Left lung (tissue), 10 donors: ENCODE results near the gene SCUBE1. TPM values are rescaled to one million over a fixed set of nuclear protein-coding genes. Genes with fewer than 3 reads are reported as not detected.

Experiments used
- ATAC-seq: fragments of 200-7000 bp; cut with Tn5 transposase; one replicate; pipeline ENCODE4 v1.9.1; 2020; ENCODE audit warnings: moderate library complexity
- DNase-seq, 4 donors: peaks; one replicate each; pipeline ENCODE4 v3.0.0-alpha.2; 2013 to 2020
- H3K27ac ChIP-seq, 2 donors: fragments of 200-600 bp; sonication (generic) in 1 of 2; one replicate each; pipeline versions ENCODE4 v1.5.0 to v1.8.0; 2020 to 2021
- H3K27me3 ChIP-seq, 2 donors: fragments of 200-600 bp; sonication (generic) in 1 of 2; one replicate each; pipeline versions ENCODE4 v1.5.0 to v1.8.0; 2020 to 2021
- H3K36me3 ChIP-seq, 2 donors: fragments of 200-600 bp; sonication (generic) in 1 of 2; one replicate each; pipeline versions ENCODE4 v1.5.0 to v1.8.0; 2020 to 2021
- H3K4me1 ChIP-seq, 2 donors: fragments of 200-600 bp; one replicate each; pipeline ENCODE4 v1.8.0; 2021
- H3K4me3 ChIP-seq, 2 donors: fragments of 200-600 bp; sonication (generic) in 1 of 2; one replicate each; pipeline versions ENCODE4 v1.5.0 to v1.8.0; 2020 to 2021; ENCODE audit warnings: mild to moderate bottlenecking in 1 of 2
- H3K9me3 ChIP-seq, 2 donors: fragments of 200-600 bp; sonication (generic) in 1 of 2; one replicate each; pipeline versions ENCODE4 v1.5.0 to v1.8.0; 2020 to 2021
- intact Hi-C, 2 donors: fragments of 100-400 bp; cut with DNase I; formaldehyde crosslinking; loops; one replicate each; pipeline versions ENCODE4 v1.11.2 to v1.14.2; 2022
- polyA plus RNA-seq, 6 donors: library from polyadenylated mRNA; unstranded; fragments of 120-200 nt; gene quantifications; one replicate each; pipeline ENCODE4 v1.2.1, GENCODE V29; 2013; ENCODE audit not compliant: insufficient read length in 6 of 6
- total RNA-seq, 2 donors: library from RNA; stranded (reverse); fragmentation: NEBNext Ultra II Directional; extraction: Animal tissue kit (Norgen Biotek cat#: 25700); gene quantifications; one replicate each; pipeline ENCODE4 v1.2.1, GENCODE V29; 2021
- TF ChIP-seq, protein P1 (sequence below), 2 donors: fragments of 200-600 bp; sonication (generic) in 1 of 2; IDR thresholded peaks; one replicate each; pipeline versions ENCODE4 v1.5.0 to v1.8.0; 2021; ENCODE audit warnings: antibody characterized with exemption in 2 of 2
- donor health status: DM: no; HTN: yes; CAD: no.
- donor health status: DM: no; HTN: no; CAD: no.

The SCUBE1 gene
- total and polyA plus RNA-seq, 8 donors = 1.1 to 5.0 (median 2.0) TPM

DNA sequence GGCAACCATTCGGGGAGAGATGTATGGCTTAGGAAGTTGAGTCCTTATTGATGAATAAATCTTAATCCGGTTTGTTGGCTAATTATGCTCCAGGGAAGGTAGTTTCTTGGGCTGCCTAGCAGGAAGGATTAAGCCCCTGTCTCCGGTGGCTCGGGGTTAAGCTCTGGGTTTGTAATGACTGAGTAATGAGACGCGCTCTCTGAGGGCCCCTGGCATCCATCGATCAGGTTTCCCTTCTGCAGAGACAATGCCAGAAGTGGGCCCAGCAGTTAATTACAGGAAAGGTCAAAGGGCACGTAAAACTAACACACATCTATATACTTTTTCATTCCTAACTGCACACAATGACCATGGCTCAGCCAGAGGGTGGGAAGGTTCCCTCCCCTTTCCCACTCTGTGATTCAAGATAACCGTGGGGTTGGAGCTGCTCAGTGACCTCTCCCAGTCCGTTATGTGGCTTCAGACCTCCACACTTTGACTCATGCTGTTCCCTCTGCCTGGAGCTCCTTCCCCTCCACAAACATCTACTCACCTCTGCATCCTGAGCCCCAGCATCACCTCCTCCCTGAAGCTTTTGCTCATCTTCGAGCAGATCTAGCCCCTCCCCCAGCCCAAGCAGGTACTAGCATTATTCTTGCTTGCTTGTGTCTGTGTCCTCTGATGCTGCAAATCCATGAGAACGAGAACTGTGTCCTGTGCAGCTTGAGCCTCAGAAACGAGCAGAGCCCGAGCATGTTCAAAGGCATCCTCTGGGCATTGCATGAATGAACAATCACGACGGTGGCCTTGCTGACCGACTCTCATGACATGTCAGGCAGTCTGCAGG is 16.6 kb downstream of the SCUBE1 start:
- intact Hi-C loops = no loop called here

DNA sequence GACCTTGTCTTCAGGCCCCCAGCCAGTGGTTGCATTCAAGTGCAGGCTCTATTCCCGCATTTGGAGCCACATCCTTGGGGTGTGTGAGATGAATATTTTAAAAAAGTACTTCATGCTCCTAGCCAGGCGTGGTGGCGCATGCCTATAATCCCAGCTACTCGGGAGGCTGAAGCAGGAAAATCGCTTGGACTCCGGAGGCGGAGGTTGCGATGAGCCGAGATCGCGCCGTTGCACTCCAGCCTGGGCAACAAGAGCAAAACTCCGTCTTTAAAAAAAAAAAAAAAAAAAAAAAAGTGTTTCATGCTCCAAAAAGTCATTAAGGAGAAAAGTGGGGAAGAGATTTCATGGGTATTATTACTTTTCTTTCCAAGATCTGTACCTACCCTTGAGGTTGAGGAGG is 18.0 kb downstream of the SCUBE1 start:
- TF ChIP-seq, protein P1, sequence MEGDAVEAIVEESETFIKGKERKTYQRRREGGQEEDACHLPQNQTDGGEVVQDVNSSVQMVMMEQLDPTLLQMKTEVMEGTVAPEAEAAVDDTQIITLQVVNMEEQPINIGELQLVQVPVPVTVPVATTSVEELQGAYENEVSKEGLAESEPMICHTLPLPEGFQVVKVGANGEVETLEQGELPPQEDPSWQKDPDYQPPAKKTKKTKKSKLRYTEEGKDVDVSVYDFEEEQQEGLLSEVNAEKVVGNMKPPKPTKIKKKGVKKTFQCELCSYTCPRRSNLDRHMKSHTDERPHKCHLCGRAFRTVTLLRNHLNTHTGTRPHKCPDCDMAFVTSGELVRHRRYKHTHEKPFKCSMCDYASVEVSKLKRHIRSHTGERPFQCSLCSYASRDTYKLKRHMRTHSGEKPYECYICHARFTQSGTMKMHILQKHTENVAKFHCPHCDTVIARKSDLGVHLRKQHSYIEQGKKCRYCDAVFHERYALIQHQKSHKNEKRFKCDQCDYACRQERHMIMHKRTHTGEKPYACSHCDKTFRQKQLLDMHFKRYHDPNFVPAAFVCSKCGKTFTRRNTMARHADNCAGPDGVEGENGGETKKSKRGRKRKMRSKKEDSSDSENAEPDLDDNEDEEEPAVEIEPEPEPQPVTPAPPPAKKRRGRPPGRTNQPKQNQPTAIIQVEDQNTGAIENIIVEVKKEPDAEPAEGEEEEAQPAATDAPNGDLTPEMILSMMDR (IDR thresholded peaks at IDR 0.05) = no peak
- intact Hi-C loops = no loop called here
- ATAC-seq (no peak), DNase-seq (no peak)
- Histone ChIP-seq H3K9me3 (no peaks in the 10 kb centered on the region), H3K4me1 (no peaks in the 10 kb centered on the region), H3K27me3 (no peaks in the 10 kb centered on the region), H3K36me3 (no peaks in the 10 kb centered on the region), H3K4me3 (no peak overlapping the region), H3K27ac (no peak overlapping the region)

More for the DNA sequence above, 16.6 kb downstream of the SCUBE1 start:
- no peaks in the 10 kb centered on the region for H3K36me3 ChIP-seq
- TF ChIP-seq, protein P1 (IDR thresholded peaks at IDR 0.05) = no peak
- no peak overlapping the region for H3K4me3 ChIP-seq
- no peaks in the 10 kb centered on the region for H3K4me1 ChIP-seq
- H3K27me3 ChIP-seq = no peaks in the 10 kb centered on the region
- H3K9me3 ChIP-seq = no peaks in the 10 kb centered on the region
- no peak for DNase-seq
- ATAC-seq = no peak
- no peak overlapping the region for H3K27ac ChIP-seq

DNA sequence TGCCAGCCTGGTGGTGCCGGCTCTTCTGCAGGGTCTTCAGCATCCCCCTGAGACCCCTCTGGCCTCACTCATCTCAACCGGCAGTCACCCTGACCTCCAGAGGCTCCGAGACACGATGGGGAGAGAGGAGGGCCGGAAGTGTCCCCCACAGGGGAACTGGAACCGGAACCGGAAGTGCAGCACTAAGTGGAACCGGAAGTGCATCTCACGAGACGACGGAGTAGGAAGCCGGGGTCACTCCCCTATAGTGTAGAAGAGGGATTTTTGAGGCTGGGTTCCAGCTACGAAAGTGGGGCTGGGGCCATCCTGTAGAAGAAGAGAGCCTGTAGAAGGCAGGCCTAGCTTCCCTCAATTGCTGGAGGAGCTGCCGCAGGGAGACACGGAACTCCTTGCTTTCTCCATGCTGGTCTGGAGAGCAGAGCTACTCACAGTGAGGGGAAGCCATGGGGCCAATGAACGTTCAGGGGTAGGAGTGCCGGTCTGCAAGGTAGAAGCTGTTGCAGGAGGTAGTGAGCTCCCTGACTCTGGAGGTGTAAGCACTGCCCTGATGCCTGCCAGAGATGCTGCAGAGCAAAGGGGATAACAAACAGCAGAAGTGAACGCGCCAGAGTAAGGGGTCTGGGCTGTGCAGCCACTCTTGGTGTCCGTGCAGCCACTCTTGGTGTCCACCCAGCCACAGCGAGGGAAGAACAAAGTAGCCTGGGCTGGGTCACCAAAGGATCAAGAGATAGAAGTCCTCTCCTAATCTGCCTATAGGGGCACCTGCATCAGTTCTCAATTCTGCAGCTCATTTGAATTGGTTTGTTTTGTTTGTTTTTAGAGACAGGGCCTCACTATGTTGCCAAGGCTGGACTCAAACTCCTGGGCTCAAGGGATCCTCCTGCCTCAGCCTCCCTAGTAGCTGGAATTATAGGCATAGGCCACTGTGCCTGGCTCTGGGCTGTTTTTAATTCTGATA is 21.9 kb downstream of the SCUBE1 start:
- TF ChIP-seq, protein P1 (IDR thresholded peaks at IDR 0.05) = no peak
- Histone ChIP-seq H3K9me3 (no peaks in the 10 kb centered on the region), H3K4me1 (peaks cover 0 to 4% of the 10 kb centered on the region in 2 donors), H3K27me3 (no peaks in the 10 kb centered on the region), H3K36me3 (no peaks in the 10 kb centered on the region), H3K4me3 (no peak overlapping the region), H3K27ac (no peak overlapping the region)
- ATAC-seq (no peak), DNase-seq (no peak)
- intact Hi-C loops = no loop called here

DNA sequence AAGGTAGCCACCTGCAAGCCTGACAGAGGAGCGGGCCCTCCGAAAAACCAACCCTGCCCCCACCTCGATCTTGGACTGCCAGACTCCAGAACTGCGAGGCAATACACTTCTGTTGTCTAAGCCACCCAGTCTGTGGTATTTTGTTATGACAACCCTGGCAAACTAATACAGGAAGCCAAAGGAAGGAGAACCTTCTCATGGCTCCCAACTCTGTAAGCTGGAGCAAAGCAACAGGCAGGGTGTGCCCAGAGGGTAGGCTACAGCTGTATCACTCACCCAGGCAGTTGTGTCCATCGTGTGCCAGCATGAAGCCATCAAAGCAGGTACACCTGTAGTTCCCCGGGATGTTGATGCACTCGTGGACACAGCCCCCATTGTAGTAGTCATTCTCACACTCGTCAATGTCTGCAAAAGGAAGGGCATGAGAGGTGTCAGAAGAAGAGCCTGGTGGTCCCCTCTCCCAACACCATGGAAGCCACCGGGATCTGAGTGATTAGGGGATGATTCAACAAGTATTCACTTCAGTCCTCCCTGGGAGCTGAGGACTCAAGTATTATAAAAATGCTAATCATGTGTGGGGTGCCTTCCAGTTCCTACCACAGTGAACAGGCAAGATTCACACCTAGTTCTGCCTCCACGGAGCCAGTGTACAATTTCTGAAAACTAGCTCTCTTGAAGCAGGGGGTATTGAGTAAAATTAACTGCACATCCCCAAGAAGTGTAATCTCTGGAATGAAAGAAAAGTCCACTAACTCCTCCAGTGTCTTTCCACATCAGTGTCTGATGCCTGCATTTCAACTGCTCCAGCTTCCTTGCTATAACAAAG is 23.3 kb downstream of the SCUBE1 start:
- ATAC-seq (no peak), DNase-seq (no peak)
- H3K9me3 ChIP-seq = no peaks in the 10 kb centered on the region
- H3K27ac ChIP-seq = no peak overlapping the region
- H3K4me1 ChIP-seq = peaks cover 0 to 4% of the 10 kb centered on the region in 2 donors
- intact Hi-C loops = no loop called here
- no peaks in the 10 kb centered on the region for H3K27me3 ChIP-seq
- TF ChIP-seq, protein P1 (IDR thresholded peaks at IDR 0.05) = no peak
- H3K36me3 ChIP-seq = no peaks in the 10 kb centered on the region
- H3K4me3 ChIP-seq = no peak overlapping the region
